HUDEP-2 (cell line): ENCODE data around the gene COQ4.

Source experiments
- DNase-seq, 76 experiments: peaks; one replicate each; lab custom pipeline; 2025; ENCODE audit not compliant: unreplicated experiment in 76 of 76; lab: John Stamatoyannopoulos, UW

The COQ4 gene

DNA sequence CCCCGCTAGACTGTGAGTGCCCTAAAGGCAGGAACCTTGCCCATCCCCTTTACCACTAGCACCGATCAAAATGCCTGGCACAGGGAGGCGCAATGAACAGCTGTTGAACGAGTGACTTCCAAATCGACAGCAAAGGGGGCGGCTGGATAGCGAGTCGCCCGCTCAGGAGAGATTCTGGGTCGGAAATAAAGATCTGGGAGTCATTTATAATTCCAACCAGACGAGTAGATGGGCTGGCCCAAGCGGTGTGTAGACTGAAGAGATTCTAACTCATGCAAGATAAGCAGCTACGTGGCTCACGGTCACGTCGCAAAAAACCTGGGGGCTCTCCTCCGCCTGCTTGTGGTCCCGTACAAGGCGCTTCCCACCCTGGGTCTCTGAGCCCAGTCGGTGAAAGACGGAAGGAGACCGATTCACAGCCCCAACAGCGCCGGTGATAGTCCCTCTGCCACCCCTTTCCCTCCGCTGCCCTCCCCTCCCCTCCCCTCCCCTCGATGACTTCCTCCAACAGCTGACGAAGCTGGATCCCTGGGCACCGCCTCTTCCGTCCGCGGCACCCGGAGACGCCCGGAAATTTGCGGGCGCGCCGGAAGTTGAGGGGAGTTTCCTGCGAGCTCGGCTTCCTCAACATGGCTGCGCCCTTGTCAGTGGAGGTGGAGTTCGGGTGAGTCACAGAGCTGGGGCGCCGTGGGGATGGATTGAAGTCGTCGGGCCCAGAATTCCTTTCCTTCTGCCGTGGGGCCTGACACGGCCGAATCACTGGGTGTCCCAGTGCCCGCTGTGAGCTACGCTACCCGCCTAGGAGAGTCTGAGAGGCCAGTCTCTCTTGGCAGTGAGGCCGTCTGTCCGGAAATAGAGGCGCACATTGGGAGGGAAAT, 48.4 kb downstream of the COQ4 start, which contains the start of gene URM1:
Gene URM1 (plus strand): TSS at position 623 of the 878 bp plus-strand sequence. CDS start 7 bp downstream, at position 630.
- DNase-seq: peak in 75 of 76 experiments; percentile 22 to 94 (median 88)

- DNase-seq: peak in 3 of 76 experiments; percentile 29 to 40 (median 36)
Observed at GRCh38 chr9:128371630-128372117, 49.0 kb downstream of the COQ4 start.

DNA sequence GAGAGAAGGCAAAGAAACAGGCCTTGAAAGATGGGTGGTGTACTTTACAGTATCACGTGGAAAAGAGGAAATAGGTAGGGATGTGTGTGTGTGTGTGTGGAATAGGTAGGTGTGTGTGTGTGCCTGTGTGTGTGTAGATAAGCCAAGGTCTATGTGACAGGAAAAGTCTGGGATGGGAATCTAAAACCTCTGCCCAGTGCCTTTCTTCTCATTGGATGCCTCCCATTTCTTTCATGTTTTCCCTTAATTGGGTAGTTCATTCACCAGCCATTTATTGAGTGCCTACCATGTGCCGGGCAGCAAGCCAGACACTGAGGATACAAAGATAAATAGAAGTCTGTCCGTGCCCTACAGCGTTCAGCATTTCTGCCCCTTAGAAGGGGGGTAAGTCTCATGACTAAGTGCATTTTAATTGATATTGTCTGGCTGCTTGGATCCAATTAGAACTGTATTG, 49.6 kb downstream of the COQ4 start:
- peak in 71 of 76 experiments; percentile 10 to 78 (median 55) for DNase-seq

- peak in 9 of 76 experiments; percentile 2 to 41 (median 7) for DNase-seq
Observed at GRCh38 chr9:128372784-128373183, 50.1 kb downstream of the COQ4 start.

DNA sequence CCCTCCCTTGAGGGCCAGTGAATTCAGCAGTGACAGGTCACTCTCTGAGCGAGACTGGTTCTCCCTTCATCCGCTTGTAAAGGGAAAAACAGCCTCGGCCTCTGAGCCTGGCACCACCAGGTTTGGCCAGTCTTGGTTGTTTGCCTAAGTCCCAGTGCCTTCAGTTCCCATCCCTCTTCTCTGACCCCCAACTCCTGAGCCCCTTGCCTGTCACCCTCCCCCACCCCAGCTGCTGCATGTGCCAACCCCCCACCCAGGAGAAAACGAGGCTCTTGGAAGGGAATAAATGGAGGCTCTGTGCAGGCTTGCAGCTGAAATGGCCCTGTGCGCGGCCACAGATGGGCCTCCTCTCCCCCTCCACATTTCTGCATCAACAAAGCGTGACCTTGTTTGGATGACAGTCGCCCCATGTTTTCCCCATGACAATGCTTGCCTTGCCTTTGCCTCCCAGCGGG, 51.6 kb downstream of the COQ4 start:
- DNase-seq: no peak

DNA sequence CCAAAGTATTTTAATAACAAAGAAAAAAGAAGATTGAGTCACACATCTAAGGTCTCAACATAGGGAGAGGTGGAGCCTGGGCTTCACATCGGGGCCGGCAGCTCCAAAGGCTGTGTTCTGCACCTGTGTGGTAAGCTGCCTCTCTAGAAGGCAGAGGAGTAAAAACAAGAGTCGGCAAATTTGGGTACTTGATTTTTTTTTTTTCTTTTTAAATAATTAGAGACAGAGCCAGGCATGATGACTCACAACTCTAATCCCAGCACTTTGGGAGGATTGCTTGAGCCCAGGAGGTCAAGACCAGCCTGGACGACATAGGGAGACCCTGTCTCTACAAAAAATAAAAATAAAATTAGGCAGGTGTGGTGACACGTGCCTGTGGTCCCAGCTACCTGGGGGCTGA, 53.2 kb downstream of the COQ4 start:
- DNase-seq: no peak

DNA sequence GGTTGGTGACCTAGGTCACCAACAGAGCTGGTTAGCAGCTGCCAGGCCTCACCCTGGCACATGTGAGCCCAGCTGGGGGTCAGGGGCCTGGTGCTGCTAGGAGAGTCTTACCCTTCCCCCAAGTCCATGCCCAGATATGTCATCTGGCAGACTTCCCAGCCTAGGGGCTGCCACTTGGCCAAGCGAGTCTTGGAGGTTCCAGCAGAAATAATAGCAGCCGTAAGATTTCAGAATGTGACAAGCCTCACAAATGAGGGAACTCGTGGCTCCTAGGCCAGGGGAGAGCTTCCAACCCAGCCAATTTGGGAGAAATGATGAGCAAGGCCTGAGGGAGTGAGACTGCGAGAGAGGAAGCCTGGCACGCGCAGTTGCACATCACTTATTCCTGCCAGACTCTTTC, 59.6 kb downstream of the COQ4 start:
- no peak for DNase-seq

GRCh38 chr9:128383007-128383753, 60.5 kb downstream of the COQ4 start:
- DNase-seq: no peak
